Thyroid gland (tissue), 4 donors: Measurements from ENCODE around the gene BNIP3. TPM values are rescaled to one million over a fixed set of nuclear protein-coding genes. Genes with fewer than 3 reads are reported as not detected.

Experiments
- DNase-seq, 2 donors: peaks; one replicate each; pipeline ENCODE4 v3.0.0-alpha.2; 2019
- H3K27ac ChIP-seq, 3 donors: fragments of 200-600 bp; sonication (generic); 1 replicate in 2 of 3; 2 replicates in 1 of 3; pipeline ENCODE4 v1.5.1; 2016 to 2019; ENCODE audit warnings: mild to moderate bottlenecking in 1 of 3, moderate library complexity in 1 of 3
- H3K27me3 ChIP-seq: fragments of 200-600 bp; sonication (generic); one replicate; pipeline ENCODE4 v1.5.1; 2019
- H3K36me3 ChIP-seq, 2 donors: fragments of 200-600 bp; sonication (generic); one replicate each; pipeline ENCODE4 v1.5.1; 2016 to 2019
- H3K4me1 ChIP-seq, 2 donors: fragments of 200-600 bp; sonication (generic); one replicate each; pipeline ENCODE4 v1.5.1; 2017 to 2019
- H3K4me3 ChIP-seq, 3 donors: fragments of 200-600 bp; sonication (generic); replicated peaks in 1 of 3; 1 replicate in 2 of 3; 2 replicates in 1 of 3; pipeline ENCODE4 v1.5.1; 2016; ENCODE audit warnings: mild to moderate bottlenecking in 1 of 3
- H3K9me3 ChIP-seq: fragments of 200-600 bp; sonication (generic); one replicate; pipeline ENCODE4 v1.5.1; 2017
- CTCF ChIP-seq, 6 experiments: fragments of 200-600 bp in 3 of 6; fragments of 450-650 bp in 3 of 6; sonication (generic) in 3 of 6; IDR thresholded peaks; one replicate each; pipeline ENCODE4 v1.5.1; 2016 to 2019; ENCODE audit warnings: antibody characterized with exemption in 6 of 6, mild to moderate bottlenecking in 2 of 6, inconsistent platforms in 1 of 6, moderate library complexity in 1 of 6
- POLR2A ChIP-seq, 2 donors: fragments of 450-650 bp; IDR thresholded peaks; one replicate each; pipeline ENCODE4 v1.6.1; 2017; ENCODE audit warnings: antibody characterized with exemption in 2 of 2, mild to moderate bottlenecking in 2 of 2, moderate library complexity in 1 of 2
- whole genome bisulfite sequencing, 2 donors: methylation state at CpG; one replicate each; pipeline ENCODE4 v1.1.5; 2017; 5-methylcytosine and 5-hydroxymethylcytosine counted together
- intact Hi-C: fragments of 100-400 bp; cut with DNase I; formaldehyde crosslinking; loops from one replicate; pipeline ENCODE4 v1.15.1; 2023
- total RNA-seq, 4 donors: library from RNA; depleted of rRNA; stranded (reverse); fragments of >200 nt; gene quantifications; one replicate each; pipeline ENCODE4 v1.2.3, GENCODE V29; 2016

BNIP3 gene
- 100 to 1,000 TPM in 2 of 4 donors, 10 to 100 TPM in 2; 54.4 to 124 (median 90.2) TPM for total RNA-seq

GRCh38 chr10:131981429-131982184 lies at the start of gene BNIP3:
BNIP3 (minus strand) TSS chr10:131981923; CDS start chr10:131981806, 117 bp downstream.
- DNase-seq, result peak; percentile 94 to 96
- TF ChIP-seq CTCF (IDR thresholded peaks at IDR 0.05) (peak in 4 of 6 experiments; percentile 7 to 27 (median 20)), POLR2A (IDR thresholded peaks at IDR 0.05) (peak; percentile 85 to 98)
- peak within 1 kb of the TSS in 2 of 3 donors; percentile 44 to 69 for H3K27ac ChIP-seq
- H3K36me3 ChIP-seq, result no peaks in the 10 kb centered on the region
- H3K4me1 ChIP-seq, result peaks cover 14 to 23% of the 10 kb centered on the region in 2 donors
- H3K9me3 ChIP-seq, result no peaks in the 10 kb centered on the region
- H3K27me3 ChIP-seq, result no peaks in the 10 kb centered on the region
- intact Hi-C loops, result no loop called here
- WGBS, 2 donors, result 2% methylated on average over 10 of the region's 100 CpGs; no CpG with 5 or more reads in 1 of the 2 donors
- peak within 1 kb of the TSS; percentile 88 to 99 (median 92) for H3K4me3 ChIP-seq

GRCh38 chr10:132030898-132031463 lies 49.3 kb upstream of the BNIP3 start:
- WGBS, 2 donors, result 26 to 44% methylated on average over 12 of the region's 12 CpGs
- DNase-seq, result peak; percentile 34
- no peaks in the 10 kb centered on the region for H3K9me3 ChIP-seq
- TF ChIP-seq POLR2A (IDR thresholded peaks at IDR 0.05) (no peak), CTCF (IDR thresholded peaks at IDR 0.05) (no peak)
- intact Hi-C loops, result loop anchor here (10.0 kb wide), 1 partner anchor 114 kb away; no protein-coding TSS in a partner anchor
- peaks cover 2 to 3% of the 10 kb centered on the region in 2 donors for H3K4me1 ChIP-seq
- no peaks in the 10 kb centered on the region for H3K27me3 ChIP-seq
- H3K27ac ChIP-seq, result no peak overlapping the region
- H3K36me3 ChIP-seq, result no peaks in the 10 kb centered on the region
- no peak overlapping the region for H3K4me3 ChIP-seq

GRCh38 chr10:132028706-132029105 lies 47.0 kb upstream of the BNIP3 start:
- TF ChIP-seq CTCF (IDR thresholded peaks at IDR 0.05), result no peak
- Histone ChIP-seq H3K9me3 (no peaks in the 10 kb centered on the region), H3K4me3 (no peak overlapping the region), H3K36me3 (no peaks in the 10 kb centered on the region), H3K27me3 (no peaks in the 10 kb centered on the region), H3K4me1 (peaks cover 0 to 2% of the 10 kb centered on the region in 2 donors), H3K27ac (no peak overlapping the region)
- intact Hi-C loops, result no loop called here
- DNase-seq, result no peak
- 64 to 69% methylated on average over 6 of the region's 6 CpGs for WGBS, 2 donors

- H3K9me3 ChIP-seq, result no peaks in the 10 kb centered on the region
- H3K27ac ChIP-seq, result no peak overlapping the region
- H3K4me3 ChIP-seq, result no peak overlapping the region
- TF ChIP-seq POLR2A (IDR thresholded peaks at IDR 0.05), result no peak
- TF ChIP-seq CTCF (IDR thresholded peaks at IDR 0.05), result no peak
- WGBS, 2 donors, result 81 to 83% methylated on average over 3 of the region's 3 CpGs
- intact Hi-C loops, result no loop called here
- no peak for DNase-seq
- H3K4me1 ChIP-seq, result peaks cover 0 to 11% of the 10 kb centered on the region in 2 donors
- no peaks in the 10 kb centered on the region for H3K27me3 ChIP-seq
- no peaks in the 10 kb centered on the region for H3K36me3 ChIP-seq
Measured at GRCh38 chr10:132027423-132027983, 45.8 kb upstream of the BNIP3 start.
